Measurements from ENCODE around the gene CYP2A7. TPM values are rescaled to one million over a fixed set of nuclear protein-coding genes. Genes with fewer than 3 reads are reported as not detected.
"Not testable (repeated sequence)": the region's sequence is repeated elsewhere in the genome, so short reads cannot be mapped to it uniquely, and the experiment has no call there.

The CYP2A7 gene
- total RNA-seq, 2 donors from 2014 or later: not detected

DNA sequence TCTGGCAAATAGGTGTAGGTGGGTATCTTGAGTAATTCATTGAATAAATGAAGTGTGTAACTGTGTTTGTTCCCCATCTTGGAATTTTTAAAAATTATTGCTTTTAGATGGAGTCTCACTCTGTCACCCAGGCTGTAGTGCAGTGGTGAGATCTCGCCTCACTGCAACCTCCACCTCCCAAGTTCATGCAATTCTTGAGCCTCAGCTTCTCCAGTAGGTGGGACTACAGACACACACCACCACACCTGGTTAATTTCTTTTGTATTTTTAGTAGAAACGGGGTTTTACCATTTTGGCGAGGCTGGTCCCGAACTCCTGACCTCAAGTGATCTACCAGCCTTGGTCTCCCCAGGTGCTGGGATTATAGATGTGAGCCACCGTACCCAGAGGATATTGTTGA, 23.9 kb downstream of the CYP2A7 start:
- no peak for DNase-seq
- intact Hi-C loops (cut with DNase I, micrococcal nuclease): no loop called here
- ATAC-seq: no peak

DNA sequence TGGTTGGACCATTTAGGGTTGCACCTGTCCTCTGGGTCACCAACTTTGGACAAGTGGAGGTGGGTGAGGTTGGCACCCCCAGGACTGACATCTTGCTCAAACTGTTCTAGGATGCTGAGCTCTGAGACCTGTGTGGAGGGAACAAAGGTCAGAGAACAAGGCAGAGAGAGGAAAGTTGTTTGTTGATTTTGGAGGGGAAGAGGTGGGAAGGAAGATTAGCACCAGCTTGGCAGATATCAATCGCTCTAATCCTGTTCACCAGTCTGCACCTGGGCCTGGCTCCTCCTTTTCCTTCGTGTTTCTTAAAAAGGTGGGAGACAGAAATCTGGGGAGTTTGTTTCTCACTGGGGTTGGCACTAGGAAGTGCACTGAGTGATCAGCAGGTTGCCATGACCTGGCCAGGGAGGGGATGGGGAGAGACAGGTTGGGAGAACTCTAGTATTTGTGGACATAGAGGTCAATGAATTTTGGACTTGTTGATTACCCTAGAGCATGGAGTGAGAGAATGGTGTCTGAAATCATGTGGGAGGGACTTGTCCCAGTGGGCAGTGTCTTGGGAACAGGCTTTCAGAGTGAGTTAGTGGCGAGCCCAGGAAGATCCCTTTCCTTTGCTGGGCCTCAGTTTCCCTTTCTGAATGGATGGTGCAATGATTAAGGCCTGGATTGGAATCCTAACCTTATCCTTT, 29.4 kb downstream of the CYP2A7 start:
- intact Hi-C loops (cut with DNase I, micrococcal nuclease); DNase-seq: not testable (repeated sequence)
- ATAC-seq: peak; percentile 87

DNA sequence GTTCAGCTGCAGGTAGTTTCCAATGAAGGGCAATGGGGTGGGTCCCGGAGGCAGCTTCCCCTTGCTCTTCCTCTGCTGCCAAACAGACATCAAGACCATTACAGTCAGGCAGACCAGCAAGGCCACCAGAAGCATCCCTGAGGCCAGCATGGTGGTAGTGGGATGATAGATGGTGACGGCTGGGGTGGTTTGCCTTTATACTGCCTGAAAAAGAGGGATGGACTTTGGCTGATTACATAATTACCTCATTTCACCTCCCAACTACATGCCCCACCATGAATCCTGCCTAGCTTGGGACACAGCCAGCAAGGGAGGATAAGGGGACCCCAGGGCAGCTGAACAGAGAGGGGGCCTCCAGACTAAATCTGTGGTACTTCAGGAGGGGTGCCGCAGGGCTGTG, 31.8 kb downstream of the CYP2A7 start, which contains the start of gene CYP2A6:
CYP2A6 (minus strand) TSS at position 171 of the 400 bp plus-strand sequence; CDS start at position 150, 21 bp downstream.
- peak; percentile 42 for ATAC-seq
- intact Hi-C loops (cut with DNase I, micrococcal nuclease): not testable (repeated sequence)

DNA sequence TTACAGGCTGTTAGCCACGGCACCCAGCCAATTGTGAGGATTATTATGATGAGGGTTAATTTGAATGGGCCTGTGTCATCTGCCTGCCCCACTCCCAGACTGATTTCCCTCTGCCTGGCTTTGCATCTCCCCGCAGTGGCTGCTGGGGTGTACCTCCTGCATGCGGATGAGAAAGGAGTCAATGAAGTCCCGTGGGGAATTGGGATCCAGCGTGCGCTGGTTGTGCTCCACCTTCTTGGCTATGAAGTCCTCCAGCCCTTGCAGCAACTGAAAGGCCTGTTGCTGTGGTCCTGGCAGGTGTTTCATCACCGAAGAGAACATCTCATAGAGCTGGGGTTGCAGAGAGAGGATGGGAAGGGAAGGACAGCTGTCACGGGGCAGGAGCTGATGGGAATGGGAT, 35.3 kb downstream of the CYP2A7 start:
- intact Hi-C loops (cut with DNase I, micrococcal nuclease); ATAC-seq; DNase-seq: not testable (repeated sequence)

More for the DNA sequence above, 31.8 kb downstream of the CYP2A7 start, which contains the start of gene CYP2A6:
- DNase-seq: not testable (repeated sequence)

DNA sequence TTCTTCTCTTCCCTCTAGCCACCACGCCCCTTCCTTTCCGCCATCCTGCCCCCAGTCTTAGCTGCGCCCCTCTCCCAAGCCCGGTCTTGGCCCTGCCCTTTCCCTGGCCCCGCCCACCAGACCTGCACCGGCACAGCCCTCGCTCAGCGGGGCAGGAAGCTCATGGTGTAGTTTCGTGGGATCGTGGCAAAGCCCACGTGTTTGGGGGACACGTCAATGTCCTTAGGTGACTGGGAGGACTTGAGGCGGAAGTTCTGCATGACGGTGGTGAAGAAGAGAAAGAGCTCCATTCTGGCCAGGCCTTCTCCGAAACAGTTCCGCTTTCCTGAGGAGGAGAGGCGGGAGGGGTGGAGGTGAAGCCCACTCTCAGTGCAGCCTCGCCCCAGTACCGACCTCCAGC, 38.4 kb downstream of the CYP2A7 start:
- ATAC-seq (peak; percentile 75), DNase-seq (peak; percentile 51 to 55)
- intact Hi-C loops (cut with DNase I, micrococcal nuclease): not testable (repeated sequence)

DNA sequence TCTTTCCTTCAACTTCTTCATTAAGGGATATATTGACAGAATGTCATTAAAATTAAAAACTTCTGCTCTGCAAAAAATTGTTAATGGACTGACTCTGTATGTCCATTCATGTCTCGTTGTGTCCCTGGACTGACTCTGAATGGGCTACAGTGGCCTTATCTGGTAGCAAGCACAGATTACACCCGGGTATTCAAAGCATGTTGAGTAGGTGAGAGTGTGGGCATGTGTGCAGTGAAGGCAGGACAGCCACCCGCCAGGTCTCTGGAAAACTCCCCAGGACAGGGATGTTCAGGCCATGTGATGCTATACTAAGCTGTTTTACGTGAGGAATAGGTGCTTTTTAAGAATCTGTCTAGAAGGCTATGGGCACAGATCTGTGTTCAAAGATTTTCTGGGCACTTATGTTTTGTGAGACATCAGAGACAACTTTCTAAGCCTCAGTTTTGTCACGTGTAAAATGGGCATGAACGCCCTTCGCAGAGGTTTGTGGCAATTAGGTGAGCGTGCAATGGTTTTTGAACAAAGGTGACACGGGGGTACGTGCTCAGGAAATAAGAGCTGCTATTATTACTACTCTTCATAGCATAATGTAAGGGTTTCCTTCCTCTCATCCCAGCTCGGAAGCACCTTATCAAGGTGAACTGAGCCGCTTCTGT, 38.9 kb downstream of the CYP2A7 start:
- intact Hi-C loops (cut with DNase I, micrococcal nuclease); ATAC-seq; DNase-seq: not testable (repeated sequence)

DNA sequence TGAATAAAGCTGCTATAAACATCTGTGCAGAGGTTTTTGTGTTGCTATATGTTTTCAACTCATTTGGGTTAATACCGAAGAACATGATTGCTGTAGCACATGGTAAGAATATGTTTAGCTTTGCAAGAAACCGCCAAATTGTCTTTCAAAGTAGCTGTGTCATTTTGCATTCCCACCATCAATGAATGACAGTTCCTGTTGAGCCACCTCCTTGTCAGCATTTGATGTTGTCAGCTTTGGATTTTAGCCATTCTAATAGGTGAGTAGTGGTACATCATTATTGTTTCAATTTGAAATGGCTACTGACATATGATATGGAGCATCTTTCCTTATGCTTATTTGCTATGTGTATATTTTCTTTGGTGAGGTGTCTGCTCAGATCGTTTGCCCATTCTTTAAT, 40.0 kb downstream of the CYP2A7 start:
- intact Hi-C loops (cut with DNase I, micrococcal nuclease); ATAC-seq; DNase-seq: not testable (repeated sequence)

DNA sequence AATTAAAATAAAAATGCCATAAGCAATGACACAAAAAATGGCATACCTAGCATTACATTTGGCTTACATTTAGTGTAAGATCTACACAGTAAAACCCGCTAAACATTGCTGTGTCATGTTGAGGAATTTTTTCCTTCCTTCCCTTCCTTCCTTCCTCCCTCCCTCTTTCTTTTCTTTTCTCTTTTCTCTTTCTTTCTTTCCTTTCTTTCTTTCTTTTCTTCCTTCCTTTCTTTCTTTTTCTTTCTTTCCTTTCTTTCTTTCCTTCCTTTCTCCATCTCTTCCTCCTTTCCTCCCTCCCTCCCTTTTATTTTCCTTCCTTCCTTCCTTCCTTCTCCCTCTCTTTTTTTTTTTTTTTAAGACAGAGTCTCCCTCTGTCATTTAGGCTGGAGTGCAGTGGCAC, 43.6 kb downstream of the CYP2A7 start:
- DNase-seq; intact Hi-C loops (cut with DNase I, micrococcal nuclease); ATAC-seq: not testable (repeated sequence)

DNA sequence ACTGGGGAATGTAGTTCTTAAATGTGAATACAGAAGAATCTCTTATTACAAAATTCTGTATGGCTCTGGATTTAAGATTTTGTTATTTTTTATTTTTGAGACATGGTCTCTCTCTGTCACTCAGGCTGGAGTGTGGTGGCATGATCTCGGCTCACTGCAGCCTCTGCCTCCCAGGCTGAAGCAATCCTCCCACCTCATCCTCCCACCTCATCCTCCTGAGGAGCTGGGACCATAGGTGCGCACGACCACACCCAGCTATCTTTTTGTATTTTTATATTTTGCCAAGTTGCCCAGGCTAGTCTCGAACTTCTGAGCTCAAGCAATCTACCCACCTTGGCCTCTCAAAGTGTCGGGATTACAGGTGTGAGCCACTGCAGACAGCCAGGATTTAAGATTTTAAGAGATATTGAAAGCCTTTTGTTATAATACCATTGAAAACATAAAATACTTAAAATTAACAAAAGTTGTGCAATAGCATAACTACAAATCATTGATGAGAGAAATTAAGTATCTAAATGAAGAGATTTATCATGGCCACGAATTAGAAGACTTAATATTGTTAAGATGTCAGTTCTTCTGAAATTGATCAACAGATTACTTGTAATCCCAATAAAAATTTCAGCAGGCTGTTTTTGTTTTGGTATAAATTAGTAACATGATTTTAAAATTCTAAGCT, 45.1 kb downstream of the CYP2A7 start:
- intact Hi-C loops (cut with DNase I, micrococcal nuclease): no loop called here
- ATAC-seq: no peak

DNA sequence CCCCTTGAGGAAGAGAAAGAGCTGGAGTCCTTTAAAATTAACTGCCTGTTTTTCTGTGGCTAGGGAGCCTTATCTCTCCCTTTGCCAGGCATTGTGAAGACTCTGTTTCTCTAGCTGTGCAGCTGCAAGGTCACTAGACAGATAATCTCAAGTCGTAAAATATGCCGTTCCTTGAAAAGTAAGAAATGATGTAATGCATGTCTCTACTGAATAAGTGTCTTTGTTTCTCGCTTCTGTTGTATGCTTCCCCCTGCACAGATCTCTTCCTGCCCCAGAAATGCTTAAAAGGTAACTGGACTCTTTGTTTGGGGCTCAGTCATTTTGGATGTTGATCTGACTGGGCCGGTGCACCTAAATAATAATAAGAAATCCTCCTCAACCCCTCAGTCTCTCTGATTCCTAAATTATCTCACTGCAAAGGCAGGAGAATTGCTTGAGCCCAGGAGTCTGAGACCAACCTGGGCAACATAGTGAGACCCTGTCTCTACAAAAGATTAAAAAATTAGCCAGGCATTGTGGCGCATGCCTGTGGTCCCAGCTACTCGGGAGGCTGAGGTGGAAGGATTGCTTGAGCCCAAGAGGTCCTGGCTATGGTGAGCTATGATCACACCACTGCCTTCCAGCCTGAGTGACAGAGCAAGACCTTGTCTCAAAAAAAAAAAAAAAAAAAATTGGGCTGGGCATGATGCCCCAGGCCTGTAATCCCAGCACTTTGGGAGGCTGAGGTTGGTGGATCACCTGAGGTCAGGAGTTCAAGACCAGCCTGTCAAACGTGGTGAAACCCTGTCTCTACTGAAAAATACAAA, 48.1 kb downstream of the CYP2A7 start:
- peak; percentile 21 for ATAC-seq
- DNase-seq; intact Hi-C loops (cut with DNase I, micrococcal nuclease): not testable (repeated sequence)

More for the DNA sequence above, 45.1 kb downstream of the CYP2A7 start:
- no peak for DNase-seq

DNA sequence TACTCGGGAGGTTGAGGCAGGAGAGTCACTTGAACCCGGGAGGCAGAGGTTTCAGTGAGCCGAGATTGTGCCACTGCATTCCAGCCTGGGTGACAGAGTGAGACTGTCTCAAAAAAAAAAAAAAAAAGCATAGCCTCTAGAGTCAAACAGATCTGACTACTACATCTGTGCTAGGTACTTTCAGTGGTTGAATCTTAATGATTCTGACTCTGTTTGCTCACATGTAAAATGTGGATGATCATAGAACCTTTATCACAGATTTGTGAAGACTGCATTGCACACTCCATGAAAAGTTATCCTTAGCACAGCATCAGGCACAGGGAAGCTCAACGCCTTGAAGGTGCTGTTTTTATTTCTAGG, 49.6 kb downstream of the CYP2A7 start:
- DNase-seq; intact Hi-C loops (cut with DNase I, micrococcal nuclease): not testable (repeated sequence)
- peak; percentile 8 for ATAC-seq

DNA sequence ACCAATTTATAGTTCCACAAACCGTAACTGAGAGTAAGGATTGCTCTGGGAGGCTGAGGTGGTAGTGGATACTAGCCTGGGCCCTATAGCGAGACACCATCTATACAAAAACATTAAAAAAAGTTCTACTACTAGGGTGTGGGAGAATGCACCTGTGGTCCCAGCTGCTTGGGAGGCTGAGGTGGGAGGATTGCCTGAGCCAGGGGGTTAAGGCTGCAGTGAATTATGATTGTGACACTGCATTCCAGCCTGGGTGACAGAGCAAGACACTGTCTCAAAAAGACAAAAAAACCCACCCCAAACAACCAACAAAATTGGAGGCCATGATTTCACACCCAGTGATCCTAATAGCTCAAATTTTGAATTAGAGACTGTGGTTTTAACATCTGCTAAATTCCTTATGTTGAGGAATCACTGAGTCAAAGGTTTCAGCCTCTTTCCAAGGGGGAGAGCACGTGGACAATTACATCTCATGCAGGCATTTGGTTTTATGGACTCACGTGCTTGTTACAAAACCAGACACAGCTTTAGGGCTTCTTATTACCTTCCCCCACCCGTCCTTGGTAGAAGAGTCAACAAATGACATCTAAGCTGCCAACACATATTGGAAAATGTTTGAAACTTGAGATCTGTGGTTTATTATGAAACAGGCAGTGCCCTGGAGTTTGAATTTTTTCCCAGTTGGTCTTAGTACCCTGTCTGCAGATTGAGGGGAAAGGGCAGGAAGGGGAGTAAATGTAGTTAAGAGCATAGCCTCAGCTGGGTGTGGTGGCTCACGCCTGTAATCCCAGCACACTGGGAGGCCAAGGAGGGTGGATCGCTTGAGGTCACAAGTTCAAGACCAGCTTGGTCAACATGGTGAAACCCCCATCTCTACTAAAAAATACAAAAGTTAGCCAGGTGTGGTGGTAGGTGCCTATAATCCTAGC, 50.3 kb downstream of the CYP2A7 start:
- intact Hi-C loops (cut with DNase I, micrococcal nuclease): no loop called here
- DNase-seq (peak; percentile 29 to 66), ATAC-seq (peak; percentile 91)

DNA sequence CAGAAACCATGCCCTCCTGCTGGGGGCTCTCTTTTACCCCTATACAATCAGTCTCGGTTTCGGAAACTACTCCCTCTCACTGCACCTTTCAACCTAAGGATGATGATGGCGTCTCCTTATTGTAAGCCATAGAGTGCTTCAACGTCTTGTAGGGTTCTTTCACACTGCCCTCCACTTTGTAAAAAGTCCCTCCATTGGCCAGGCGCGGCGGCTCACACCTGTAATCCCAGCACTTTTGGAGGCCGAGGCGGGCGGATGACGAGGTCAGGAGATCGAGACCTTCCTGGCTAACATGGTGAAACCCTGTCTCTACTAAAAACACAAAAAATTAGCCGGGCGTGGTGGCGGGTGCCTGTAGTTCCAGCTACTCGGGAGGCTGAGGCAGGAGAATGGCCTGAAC, 51.3 kb downstream of the CYP2A7 start:
- ATAC-seq; intact Hi-C loops (cut with DNase I, micrococcal nuclease); DNase-seq: not testable (repeated sequence)

DNA sequence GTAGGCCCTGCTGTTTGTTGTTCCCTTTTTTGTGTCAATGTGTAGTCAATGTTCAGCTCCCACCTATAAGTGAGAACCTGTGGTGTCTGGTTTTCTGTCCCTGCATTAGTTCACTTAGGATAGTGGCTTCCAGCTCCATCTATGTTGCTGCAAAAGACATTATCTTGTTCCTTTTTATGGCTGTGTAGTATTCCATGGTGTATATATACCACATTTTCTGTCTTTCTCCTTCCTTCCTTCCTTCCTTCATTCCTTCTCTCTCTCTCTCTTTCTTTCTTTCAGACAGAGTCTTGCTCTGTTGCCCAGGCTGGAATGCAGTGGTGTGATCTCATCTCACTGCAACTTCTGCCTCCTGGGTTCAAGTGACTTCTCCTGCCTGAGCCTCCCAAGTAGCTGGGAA, 52.8 kb downstream of the CYP2A7 start:
- DNase-seq (no peak), ATAC-seq (no peak)
- intact Hi-C loops (cut with DNase I, micrococcal nuclease): no loop called here

DNA sequence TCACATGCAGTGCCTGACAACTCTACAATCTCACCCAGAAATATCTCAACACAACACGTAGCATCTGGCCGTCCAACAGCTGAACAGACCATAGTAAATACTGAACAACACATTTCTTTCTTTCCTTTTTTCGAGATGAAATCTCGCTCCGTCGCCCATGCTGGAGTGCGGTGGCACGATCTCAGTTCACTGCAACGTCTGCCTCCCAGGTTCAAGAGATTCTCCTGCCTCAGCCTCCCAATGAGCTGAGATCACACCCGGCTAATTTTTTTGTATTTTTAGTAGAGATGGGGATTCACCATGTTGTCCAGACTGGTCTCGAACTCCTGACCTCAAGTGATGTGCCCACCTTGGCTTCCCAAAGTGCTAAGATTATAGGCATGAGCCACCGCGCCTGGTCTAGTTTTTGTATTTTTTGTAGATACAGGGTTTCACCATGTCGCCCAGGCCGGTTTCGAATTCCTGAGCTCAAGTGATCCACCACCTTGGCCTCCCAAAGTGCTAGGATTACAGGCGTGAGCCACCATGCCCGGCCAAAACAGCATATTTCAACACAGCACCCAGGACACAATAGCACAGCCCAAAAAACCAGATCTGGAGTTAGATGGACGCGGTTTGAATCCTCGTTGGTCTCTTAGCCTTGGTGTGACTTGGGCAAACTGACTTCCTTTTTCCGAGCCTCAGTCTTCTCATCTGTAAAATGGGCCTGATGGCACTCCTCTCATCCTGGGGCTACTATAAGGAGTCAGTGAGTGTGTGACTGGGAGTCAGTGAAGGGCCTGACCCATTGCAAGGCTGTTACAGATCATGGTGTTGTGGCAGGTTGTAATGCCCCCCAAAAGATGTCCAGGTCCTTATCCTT, 54.4 kb downstream of the CYP2A7 start:
- DNase-seq: no peak

DNA sequence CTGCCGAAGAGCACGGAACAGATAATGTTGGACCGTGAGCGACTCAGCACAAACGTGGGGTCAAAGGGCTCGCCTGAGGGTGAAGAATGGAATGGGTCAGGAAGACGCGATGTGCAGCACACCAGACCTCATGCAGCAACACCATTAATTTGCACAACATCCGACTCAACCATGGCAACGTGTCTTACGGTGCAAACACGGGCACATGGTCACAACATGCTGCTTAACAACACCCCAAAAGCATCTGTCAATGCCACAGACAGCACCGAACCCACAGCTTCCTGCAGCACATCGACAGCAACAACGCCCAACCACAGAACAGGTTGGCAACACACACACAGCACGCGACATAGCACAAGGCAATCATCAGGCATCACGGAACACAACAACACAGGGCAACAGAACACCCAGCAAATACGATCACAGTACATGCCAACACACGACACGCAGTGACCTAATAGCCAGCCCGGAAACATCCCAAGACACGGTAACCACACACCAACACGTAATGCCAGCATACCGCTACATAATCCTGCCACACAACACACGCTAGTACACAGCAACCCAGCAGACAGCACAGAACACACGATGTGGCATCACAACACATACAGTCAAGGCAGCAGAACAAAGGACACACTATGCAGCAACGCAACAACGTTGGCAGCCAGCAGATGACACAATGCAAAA, 55.2 kb downstream of the CYP2A7 start:
- ATAC-seq; DNase-seq; intact Hi-C loops (cut with DNase I, micrococcal nuclease): not testable (repeated sequence)

More for the DNA sequence above, 54.4 kb downstream of the CYP2A7 start:
- intact Hi-C loops (cut with DNase I, micrococcal nuclease): no loop called here
- ATAC-seq: no peak

Data from left colon (tissue), 2 donors.